OCI-LY3 (cell line): ENCODE data around the gene FCGR2B.

Experiments used
- CTCF ChIP-seq: fragments of 200-600, 300-600 bp; sonication (generic); IDR thresholded peaks from 2 replicates; pipeline ENCODE4 v1.5.1; 2014; ENCODE audit warnings: antibody characterized with exemption, low read length, low read depth
- EZH2phosphoT487 ChIP-seq: fragments of 200-600 bp; shearing (Covaris generic); IDR thresholded peaks from 2 replicates; pipeline ENCODE4 v1.6.1; 2018; ENCODE audit warnings: antibody characterized with exemption, mixed run types, low read depth

DNA sequence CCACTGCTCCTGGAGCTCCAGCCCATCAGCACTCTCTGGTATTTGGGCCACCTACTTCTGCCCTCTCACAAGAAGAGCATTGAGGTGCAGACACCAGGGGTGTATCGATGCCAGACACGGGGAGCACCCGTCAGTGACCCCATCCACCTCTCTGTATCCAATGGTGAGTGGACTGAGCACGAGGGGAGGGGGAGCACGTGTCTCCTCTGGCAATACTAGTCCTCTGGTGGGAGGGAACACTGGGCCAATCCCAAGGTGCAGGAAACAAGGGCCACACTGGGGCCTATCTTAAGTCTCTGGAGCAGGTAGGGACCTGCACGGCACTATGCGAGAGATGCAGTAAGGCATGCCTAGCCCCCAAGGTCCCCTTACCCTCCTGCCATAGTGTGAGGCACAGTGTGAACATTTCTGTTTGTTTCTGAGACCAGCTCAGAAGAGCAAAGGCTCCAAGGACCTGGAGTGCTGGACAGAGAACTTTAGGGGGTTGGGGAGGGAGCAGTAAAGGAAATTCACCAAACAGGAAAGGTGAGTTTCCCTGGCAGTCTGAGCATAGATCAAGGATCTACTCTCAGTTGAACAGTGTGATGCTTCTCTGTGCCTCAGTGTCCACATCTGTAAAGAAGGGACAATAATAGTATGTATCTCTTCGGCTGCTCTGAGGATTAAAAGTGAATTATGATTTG lies 60.7 kb downstream of the FCGR2B start:
- no peak for TF ChIP-seq CTCF
- no peak for TF ChIP-seq EZH2phosphoT487
